ENCODE measurements around the gene ZNF446.

- no peak for TF ChIP-seq CTCF (IDR thresholded peaks at IDR 0.05)
- TF ChIP-seq POLR2A (IDR thresholded peaks at IDR 0.05) = no peak
- TF ChIP-seq EP300 (IDR thresholded peaks at IDR 0.05) = no peak
Observed at GRCh38 chr19:58522709-58523108, 46.6 kb downstream of the ZNF446 start.
